ENCODE measurements around the gene SIK3.

GRCh38 chr11:117023178-117023577, 75.0 kb downstream of the SIK3 start:
- TF ChIP-seq CTCF (IDR thresholded peaks at IDR 0.05): no peak
- no peak for TF ChIP-seq POLR2A (IDR thresholded peaks at IDR 0.05)
